ENCODE results near the gene TMEM200B. TPM values are rescaled to one million over a fixed set of nuclear protein-coding genes. Genes with fewer than 3 reads are reported as not detected.

TMEM200B gene
- total and polyA plus RNA-seq, 7 donors = 0.42 to 1.3 (median 0.67) TPM

GRCh38 chr1:29126198-29126597 lies 2.5 kb upstream of the TMEM200B start:
- intact Hi-C loops (cut with DNase I) = no loop called here
- Histone ChIP-seq H3K27ac (no peak overlapping the region), H3K4me1 (peaks cover 6% of the 10 kb centered on the region), H3K9me3 (no peaks in the 10 kb centered on the region), H3K27me3 (ENCODE audit: insufficient read depth in 3 of 3, low read length in 2 of 3) (peaks cover 0 to 44% (median 7%) of the 10 kb centered on the region in 3 donors), H3K36me3 (ENCODE audit: insufficient read depth in 1 of 2, low read depth in 1 of 2) (no peaks in the 10 kb centered on the region), H3K4me3 (no peak overlapping the region)
- DNase-seq (no peak), ATAC-seq (no peak)
- TF ChIP-seq CTCF (IDR thresholded peaks at IDR 0.05) = no peak
- whole genome bisulfite sequencing, 3 donors = 97 to 98% (median 98%) methylated on average over 6 of the region's 6 CpGs

GRCh38 chr1:29125788-29126187 lies 2.1 kb upstream of the TMEM200B start:
- Histone ChIP-seq H3K9me3 (no peaks in the 10 kb centered on the region), H3K4me3 (no peak overlapping the region), H3K36me3 (ENCODE audit: insufficient read depth in 1 of 2, low read depth in 1 of 2) (no peaks in the 10 kb centered on the region), H3K4me1 (peaks cover 6% of the 10 kb centered on the region), H3K27ac (no peak overlapping the region), H3K27me3 (ENCODE audit: insufficient read depth in 3 of 3, low read length in 2 of 3) (peaks cover 0 to 48% (median 11%) of the 10 kb centered on the region in 3 donors)
- 87 to 89% (median 87%) methylated on average over 6 of the region's 6 CpGs for WGBS, 3 donors
- intact Hi-C loops (cut with DNase I) = no loop called here
- no peak for TF ChIP-seq CTCF (IDR thresholded peaks at IDR 0.05)
- DNase-seq = no peak
- ATAC-seq = no peak

GRCh38 chr1:29125237-29125641 lies 1.5 kb upstream of the TMEM200B start:
- DNase-seq (no peak), ATAC-seq (no peak)
- 47 to 66% (median 60%) methylated on average over 13 to 14 of the region's 14 CpGs for WGBS, 3 donors
- Histone ChIP-seq H3K9me3 (no peaks in the 10 kb centered on the region), H3K27me3 (ENCODE audit: insufficient read depth in 3 of 3, low read length in 2 of 3) (peaks cover 0 to 50% (median 16%) of the 10 kb centered on the region in 3 donors), H3K4me1 (peaks cover 6% of the 10 kb centered on the region), H3K4me3 (peak overlapping the region; percentile 77), H3K36me3 (ENCODE audit: insufficient read depth in 1 of 2, low read depth in 1 of 2) (no peaks in the 10 kb centered on the region), H3K27ac (peak overlapping the region; percentile 73)
- TF ChIP-seq CTCF (IDR thresholded peaks at IDR 0.05) = no peak
- intact Hi-C loops (cut with DNase I) = no loop called here

- H3K27ac ChIP-seq = peak overlapping the region; percentile 73
- TF ChIP-seq CTCF (IDR thresholded peaks at IDR 0.05) = peak; percentile 62
- peak overlapping the region; percentile 77 for H3K4me3 ChIP-seq
- 3 to 4% (median 4%) methylated on average over 47 to 85 of the region's 85 CpGs for WGBS, 3 donors
- intact Hi-C loops (cut with DNase I) = loop anchor here in 1 of 2 donors (5.0 kb wide), 1 partner anchor 78 kb away; no protein-coding TSS in a partner anchor
- H3K27me3 ChIP-seq (ENCODE audit: insufficient read depth in 3 of 3, low read length in 2 of 3) = peaks cover 0 to 50% (median 16%) of the 10 kb centered on the region in 3 donors
- H3K9me3 ChIP-seq = no peaks in the 10 kb centered on the region
- no peaks in the 10 kb centered on the region for H3K36me3 ChIP-seq (ENCODE audit: insufficient read depth in 1 of 2, low read depth in 1 of 2)
- peaks cover 6% of the 10 kb centered on the region for H3K4me1 ChIP-seq
- DNase-seq (peak; percentile 82 to 86), ATAC-seq (peak; percentile 53 to 76 (median 69))
These were observed 898 bp upstream of the TMEM200B start for GRCh38 chr1:29124366-29125236.

All from psoas muscle (tissue), 8 donors.